MCF 10A (cell line): ENCODE measurements around the gene TTC21B. TPM values are rescaled to one million over a fixed set of nuclear protein-coding genes. Genes with fewer than 3 reads are reported as not detected.
A peak's percentile ranks its signal among the peaks of the same experiment; 100 is the strongest.

Experiments used
- BruUV-seq: library from RNA; stranded (reverse); fragments of 400-500 nt; replicated peaks from 2 replicates; lab custom pipeline; 2021; lab: Mats Ljungman, UMichigan
- CTCF ChIA-PET: fragments of 300-600 bp; sonication (Branson Sonifier 250); formaldehyde crosslinking; extraction: SDS; loops from one replicate; lab custom pipeline; 2021; ENCODE audit warnings: antibody characterized with exemption, inconsistent platforms; lab: Yijun Ruan, JAX
- POLR2A ChIA-PET: fragments of 300-600, 350-650 bp; sonication (Branson Sonifier 250); formaldehyde crosslinking; extraction: SDS; loops from one replicate; lab custom pipeline; 2020; ENCODE audit warnings: antibody characterized with exemption, inconsistent platforms; lab: Yijun Ruan, JAX
- DNase-seq: peaks from one replicate; pipeline ENCODE4 v3.0.0-alpha.2; 2018; ENCODE audit not compliant: unreplicated experiment
- H3K27ac Mint-ChIP-seq: one replicate; pipeline ENCODE4 v1.8.0; 2022; ENCODE audit warnings: mild to moderate bottlenecking, low read depth, mixed read lengths; ENCODE audit not compliant: unreplicated experiment
- H3K27me3 Mint-ChIP-seq: one replicate; pipeline ENCODE4 v1.8.0; 2022; ENCODE audit warnings: mixed read lengths; ENCODE audit not compliant: insufficient read depth, unreplicated experiment
- H3K36me3 Mint-ChIP-seq: one replicate; pipeline ENCODE4 v1.8.0; 2022; ENCODE audit warnings: mild to moderate bottlenecking, moderate library complexity, mixed read lengths; ENCODE audit not compliant: insufficient read depth, unreplicated experiment
- H3K4me1 Mint-ChIP-seq: one replicate; pipeline ENCODE4 v1.8.0; 2022; ENCODE audit warnings: mixed read lengths; ENCODE audit not compliant: insufficient read depth, unreplicated experiment
- H3K4me3 Mint-ChIP-seq: one replicate; pipeline ENCODE4 v1.8.0; 2022; ENCODE audit warnings: mild to moderate bottlenecking, moderate library complexity, mixed read lengths; ENCODE audit not compliant: unreplicated experiment
- H3K9me3 Mint-ChIP-seq: one replicate; pipeline ENCODE4 v1.8.0; 2022; ENCODE audit warnings: mixed read lengths; ENCODE audit not compliant: unreplicated experiment
- CTCF ChIP-seq: fragments of 200-600 bp; IDR thresholded peaks from one replicate; pipeline ENCODE4 v1.8.0; 2022; ENCODE audit warnings: antibody characterized with exemption, mild to moderate bottlenecking; ENCODE audit not compliant: unreplicated experiment
- intact Hi-C: fragments of 100-400 bp; cut with micrococcal nuclease; formaldehyde crosslinking; loops from 2 replicates; pipeline ENCODE4 v1.14.1; 2022
- total RNA-seq: library from RNA; stranded (reverse); gene quantifications from 2 replicates; pipeline ENCODE4 v1.2.3, GENCODE V29; 2022

TTC21B gene
- total RNA-seq, 1 experiment from 2014 or later: 9.8 TPM

GRCh38 chr2:165905854-165906253, 47.7 kb downstream of the TTC21B start:
- H3K4me3 Mint-ChIP-seq: no peak overlapping the region
- peaks cover 18% of the 10 kb centered on the region for H3K4me1 Mint-ChIP-seq
- BruUV-seq: no TSS peak
- CTCF ChIA-PET: interaction anchor here (0.8 kb wide), 1 partner anchor 48 kb away, joined by 3 read pairs; the partner anchor contains the start of gene TTC21B
- TF ChIP-seq CTCF: no peak
- intact Hi-C loops: no loop called here
- no peak for DNase-seq
- no peaks in the 10 kb centered on the region for H3K27me3 Mint-ChIP-seq
- peaks cover 24% of the 10 kb centered on the region for H3K36me3 Mint-ChIP-seq
- H3K27ac Mint-ChIP-seq: no peak overlapping the region
- H3K9me3 Mint-ChIP-seq: no peaks in the 10 kb centered on the region
- POLR2A ChIA-PET: no interaction called here

- H3K27me3 Mint-ChIP-seq: no peaks in the 10 kb centered on the region
- CTCF ChIA-PET: interaction anchor here (0.6 to 0.8 kb wide), 4 partner anchors 19 to 235 kb away, joined by 3 to 4 read pairs (median 4); partner anchors contain the start of gene TTC21B
Measured at GRCh38 chr2:165905269-165905668, 48.3 kb downstream of the TTC21B start.

GRCh38 chr2:165904432-165904831, 49.1 kb downstream of the TTC21B start:
- BruUV-seq: no TSS peak
- intact Hi-C loops: no loop called here
- peaks cover 29% of the 10 kb centered on the region for H3K36me3 Mint-ChIP-seq
- no peak for TF ChIP-seq CTCF
- no peaks in the 10 kb centered on the region for H3K27me3 Mint-ChIP-seq
- CTCF ChIA-PET: interaction anchor here (0.7 to 1.0 kb wide), 2 partner anchors 14 to 236 kb away, joined by 3 to 4 read pairs; no protein-coding TSS in a partner anchor
- POLR2A ChIA-PET: no interaction called here
- no peak for DNase-seq
- H3K9me3 Mint-ChIP-seq: no peaks in the 10 kb centered on the region
- H3K27ac Mint-ChIP-seq: no peak overlapping the region
- H3K4me3 Mint-ChIP-seq: no peak overlapping the region
- peaks cover 22% of the 10 kb centered on the region for H3K4me1 Mint-ChIP-seq

More at GRCh38 chr2:165905269-165905668, 48.3 kb downstream of the TTC21B start:
- DNase-seq: no peak
- POLR2A ChIA-PET: no interaction called here
- peaks cover 24% of the 10 kb centered on the region for H3K36me3 Mint-ChIP-seq
- BruUV-seq: no TSS peak
- peaks cover 18% of the 10 kb centered on the region for H3K4me1 Mint-ChIP-seq
- no peaks in the 10 kb centered on the region for H3K9me3 Mint-ChIP-seq
- H3K4me3 Mint-ChIP-seq: no peak overlapping the region
- no peak overlapping the region for H3K27ac Mint-ChIP-seq
- no peak for TF ChIP-seq CTCF
- intact Hi-C loops: no loop called here

GRCh38 chr2:165903406-165903805, 50.2 kb downstream of the TTC21B start:
- BruUV-seq: no TSS peak

More at GRCh38 chr2:165903406-165903805, 50.2 kb downstream of the TTC21B start:
- H3K4me1 Mint-ChIP-seq: peaks cover 30% of the 10 kb centered on the region
- ChIA-PET CTCF (interaction anchor here (0.7 to 1.2 kb wide), 3 partner anchors 15 to 86 kb away, joined by 3 to 4 read pairs (median 3); no protein-coding TSS in a partner anchor), POLR2A (no interaction called here)
- peak overlapping the region; percentile 17 for H3K27ac Mint-ChIP-seq
- no peaks in the 10 kb centered on the region for H3K27me3 Mint-ChIP-seq
- intact Hi-C loops: no loop called here
- TF ChIP-seq CTCF: no peak
- peaks cover 30% of the 10 kb centered on the region for H3K36me3 Mint-ChIP-seq
- H3K9me3 Mint-ChIP-seq: no peaks in the 10 kb centered on the region
- H3K4me3 Mint-ChIP-seq: no peak overlapping the region
- DNase-seq: no peak
